Transverse colon (tissue), 4 donors: ENCODE data around the gene LHFPL4.

Experiments used
- EP300 ChIP-seq: sonication (generic); formaldehyde crosslinking; IDR thresholded peaks from one replicate; pipeline ENCODE4 v1.6.1; 2017; ENCODE audit warnings: antibody characterized with exemption, low read depth
- POLR2A ChIP-seq: fragments of 450-650 bp; IDR thresholded peaks from one replicate; pipeline ENCODE4 v1.6.1; 2016; ENCODE audit warnings: antibody characterized with exemption, mild to moderate bottlenecking, moderate library complexity
- POLR2AphosphoS5 ChIP-seq, 3 donors: sonication (generic); formaldehyde crosslinking; IDR thresholded peaks; one replicate each; pipeline ENCODE4 v1.6.1; 2016; ENCODE audit warnings: antibody characterized with exemption in 3 of 3
- TF ChIP-seq, protein P1 (sequence below), 5 experiments: fragments of 200-600 bp in 3 of 5; fragments of 450-650 bp in 2 of 5; sonication (generic) in 3 of 5; IDR thresholded peaks; 1 replicate in 2 of 5; 2 replicates in 3 of 5; pipeline ENCODE4 v1.5.1; 2016 to 2017; ENCODE audit warnings: antibody characterized with exemption in 5 of 5, inconsistent platforms in 3 of 5, mild to moderate bottlenecking in 2 of 5, moderate library complexity in 1 of 5

DNA sequence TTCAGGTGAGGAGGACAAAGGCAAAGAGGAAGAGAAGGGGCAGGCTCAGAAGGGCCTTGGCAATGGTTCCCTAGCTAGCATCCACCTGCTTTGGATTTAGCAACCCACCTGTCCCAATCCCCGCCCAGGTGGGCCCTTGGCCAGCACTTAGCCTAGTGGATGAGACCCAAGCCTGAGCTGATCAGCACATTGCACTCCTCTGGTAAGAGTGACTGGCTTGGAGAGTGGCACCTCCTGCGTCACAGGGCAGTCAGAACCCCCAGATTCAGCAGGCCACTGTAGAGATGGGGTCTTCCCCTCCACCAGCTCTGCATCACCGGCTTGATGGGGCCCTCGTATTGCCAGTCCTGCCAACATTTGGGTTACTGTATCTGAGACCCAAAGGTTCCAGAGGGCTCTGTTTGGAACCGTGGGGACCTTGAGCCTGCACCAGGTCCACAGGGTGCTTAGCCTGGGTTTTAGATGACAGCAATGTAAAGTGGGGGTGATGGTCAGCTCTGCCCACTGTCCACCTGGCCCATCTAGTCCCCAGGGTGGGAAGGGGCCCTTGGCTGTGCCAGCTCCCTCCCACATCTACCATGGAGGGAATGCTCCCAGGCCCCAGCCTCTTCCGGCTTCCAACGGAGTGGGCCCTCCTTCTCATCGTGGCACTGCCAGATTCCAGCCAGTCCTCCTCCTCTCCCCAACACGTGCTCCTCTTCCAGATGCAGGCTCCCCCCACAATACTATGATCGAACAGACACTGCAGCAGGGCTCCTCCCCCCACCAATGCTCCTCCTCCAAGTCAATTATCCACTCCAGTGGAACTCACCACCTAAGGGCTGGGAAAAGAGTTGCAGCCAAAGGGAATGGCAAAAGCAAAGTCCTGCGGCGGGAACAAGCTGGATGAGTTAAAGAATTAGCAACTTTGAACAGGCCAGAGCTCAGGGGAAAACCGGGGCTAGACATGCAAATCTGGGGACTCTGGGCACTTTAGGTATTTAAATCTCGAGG lies 45.7 kb downstream of the LHFPL4 start:
- TF ChIP-seq EP300 = no peak
- no peak for TF ChIP-seq POLR2AphosphoS5 (IDR thresholded peaks at IDR 0.05)
- TF ChIP-seq, protein P1, sequence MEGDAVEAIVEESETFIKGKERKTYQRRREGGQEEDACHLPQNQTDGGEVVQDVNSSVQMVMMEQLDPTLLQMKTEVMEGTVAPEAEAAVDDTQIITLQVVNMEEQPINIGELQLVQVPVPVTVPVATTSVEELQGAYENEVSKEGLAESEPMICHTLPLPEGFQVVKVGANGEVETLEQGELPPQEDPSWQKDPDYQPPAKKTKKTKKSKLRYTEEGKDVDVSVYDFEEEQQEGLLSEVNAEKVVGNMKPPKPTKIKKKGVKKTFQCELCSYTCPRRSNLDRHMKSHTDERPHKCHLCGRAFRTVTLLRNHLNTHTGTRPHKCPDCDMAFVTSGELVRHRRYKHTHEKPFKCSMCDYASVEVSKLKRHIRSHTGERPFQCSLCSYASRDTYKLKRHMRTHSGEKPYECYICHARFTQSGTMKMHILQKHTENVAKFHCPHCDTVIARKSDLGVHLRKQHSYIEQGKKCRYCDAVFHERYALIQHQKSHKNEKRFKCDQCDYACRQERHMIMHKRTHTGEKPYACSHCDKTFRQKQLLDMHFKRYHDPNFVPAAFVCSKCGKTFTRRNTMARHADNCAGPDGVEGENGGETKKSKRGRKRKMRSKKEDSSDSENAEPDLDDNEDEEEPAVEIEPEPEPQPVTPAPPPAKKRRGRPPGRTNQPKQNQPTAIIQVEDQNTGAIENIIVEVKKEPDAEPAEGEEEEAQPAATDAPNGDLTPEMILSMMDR (IDR thresholded peaks at IDR 0.05) = no peak
- no peak for TF ChIP-seq POLR2A
